H1 (cell line): ENCODE results near the gene RIMBP2. TPM values are rescaled to one million over a fixed set of nuclear protein-coding genes. Genes with fewer than 3 reads are reported as not detected.

Experiments
- BACH1 ChIP-seq: IDR thresholded peaks from 2 replicates; pipeline ENCODE4 v1.6.1; 2012; ENCODE audit warnings: low read length, improper control_type of control experiment
- CTCF ChIP-seq, 3 experiments: IDR thresholded peaks; 1 replicate in 2 of 3; 2 replicates in 1 of 3; pipeline versions ENCODE4 v1.5.1 to v1.6.1; 2011; ENCODE audit warnings: low read length in 3 of 3, mild to moderate bottlenecking in 3 of 3, inconsistent platforms in 2 of 3, low read depth in 1 of 3, moderate library complexity in 1 of 3; ENCODE audit not compliant: insufficient read depth in 1 of 3; ENCODE audit errors: control extremely low read depth in 1 of 3
- KDM4A ChIP-seq: IDR thresholded peaks from one replicate; pipeline ENCODE4 v1.7.1; 2012; ENCODE audit warnings: low read depth, mild to moderate bottlenecking, moderate library complexity, low read length, inconsistent platforms; ENCODE audit not compliant: severe bottlenecking
- POU5F1 ChIP-seq: IDR thresholded peaks from 2 replicates; pipeline ENCODE4 v1.6.1; 2011; ENCODE audit warnings: low read depth, mild to moderate bottlenecking, low read length, moderate library complexity
- SP4 ChIP-seq: IDR thresholded peaks from 2 replicates; pipeline ENCODE4 v1.6.1; 2012; ENCODE audit warnings: low read length, inconsistent platforms
- YY1 ChIP-seq: IDR thresholded peaks from 2 replicates; pipeline ENCODE4 v1.6.1; 2011; ENCODE audit warnings: low read depth, mild to moderate bottlenecking, low read length
- polyA plus RNA-seq, 7 experiments: library from polyadenylated mRNA; depleted of rRNA in 3 of 7; stranded (reverse) in 5 of 7; unstranded in 2 of 7; fragments of >200 nt in 5 of 7; fragments of 200-250 nt in 2 of 7; gene quantifications; 1 replicate in 5 of 7; 2 replicates in 1 of 7; 4 replicates in 1 of 7; pipeline versions ENCODE4 v1.2.1 to v1.2.3, GENCODE V29; 2011 to 2013; ENCODE audit warnings: missing spikeins in 2 of 7, mixed read lengths in 2 of 7
- total RNA-seq: library from RNA; stranded (reverse); fragmentation: NEBNext Ultra II Directional; extraction: Animal tissue kit (Norgen Biotek cat#: 25700); gene quantifications from 2 replicates; pipeline ENCODE4 v1.2.1, GENCODE V29; 2021
- TF ChIP-seq, protein P1 (sequence below): fragments of 300-600 bp; sonication (generic); IDR thresholded peaks from 2 replicates; pipeline ENCODE4 v1.7.1; 2012; ENCODE audit warnings: low read length, moderate library complexity, mild to moderate bottlenecking, inconsistent platforms; ENCODE audit not compliant: insufficient replicate concordance

RIMBP2 gene
- total and polyA plus RNA-seq, 2 of the 8 experiments (the other 6 are each of a cell fraction or from before 2014, with no cell fraction given), result 0.18 to 0.65 TPM

DNA sequence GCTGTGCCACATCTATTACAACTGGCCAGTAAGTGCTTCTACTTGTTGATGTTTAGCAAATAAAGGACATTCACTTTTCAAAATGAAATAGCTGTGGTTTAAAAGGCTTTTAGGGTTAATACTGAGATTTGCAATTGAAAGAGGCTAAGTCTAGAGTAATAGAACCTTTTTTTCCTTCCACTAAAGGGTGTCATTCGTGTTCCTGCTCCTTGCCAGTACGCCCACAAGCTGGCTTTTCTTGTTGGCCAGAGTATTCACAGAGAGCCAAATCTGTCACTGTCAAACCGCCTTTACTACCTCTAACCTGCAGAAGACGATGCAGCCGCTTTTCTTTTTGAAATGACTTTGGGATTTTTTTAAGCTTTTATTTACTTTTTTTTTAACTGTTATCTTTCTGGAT lies 344.8 kb downstream of the RIMBP2 start (continued):
- TF ChIP-seq, protein P1, sequence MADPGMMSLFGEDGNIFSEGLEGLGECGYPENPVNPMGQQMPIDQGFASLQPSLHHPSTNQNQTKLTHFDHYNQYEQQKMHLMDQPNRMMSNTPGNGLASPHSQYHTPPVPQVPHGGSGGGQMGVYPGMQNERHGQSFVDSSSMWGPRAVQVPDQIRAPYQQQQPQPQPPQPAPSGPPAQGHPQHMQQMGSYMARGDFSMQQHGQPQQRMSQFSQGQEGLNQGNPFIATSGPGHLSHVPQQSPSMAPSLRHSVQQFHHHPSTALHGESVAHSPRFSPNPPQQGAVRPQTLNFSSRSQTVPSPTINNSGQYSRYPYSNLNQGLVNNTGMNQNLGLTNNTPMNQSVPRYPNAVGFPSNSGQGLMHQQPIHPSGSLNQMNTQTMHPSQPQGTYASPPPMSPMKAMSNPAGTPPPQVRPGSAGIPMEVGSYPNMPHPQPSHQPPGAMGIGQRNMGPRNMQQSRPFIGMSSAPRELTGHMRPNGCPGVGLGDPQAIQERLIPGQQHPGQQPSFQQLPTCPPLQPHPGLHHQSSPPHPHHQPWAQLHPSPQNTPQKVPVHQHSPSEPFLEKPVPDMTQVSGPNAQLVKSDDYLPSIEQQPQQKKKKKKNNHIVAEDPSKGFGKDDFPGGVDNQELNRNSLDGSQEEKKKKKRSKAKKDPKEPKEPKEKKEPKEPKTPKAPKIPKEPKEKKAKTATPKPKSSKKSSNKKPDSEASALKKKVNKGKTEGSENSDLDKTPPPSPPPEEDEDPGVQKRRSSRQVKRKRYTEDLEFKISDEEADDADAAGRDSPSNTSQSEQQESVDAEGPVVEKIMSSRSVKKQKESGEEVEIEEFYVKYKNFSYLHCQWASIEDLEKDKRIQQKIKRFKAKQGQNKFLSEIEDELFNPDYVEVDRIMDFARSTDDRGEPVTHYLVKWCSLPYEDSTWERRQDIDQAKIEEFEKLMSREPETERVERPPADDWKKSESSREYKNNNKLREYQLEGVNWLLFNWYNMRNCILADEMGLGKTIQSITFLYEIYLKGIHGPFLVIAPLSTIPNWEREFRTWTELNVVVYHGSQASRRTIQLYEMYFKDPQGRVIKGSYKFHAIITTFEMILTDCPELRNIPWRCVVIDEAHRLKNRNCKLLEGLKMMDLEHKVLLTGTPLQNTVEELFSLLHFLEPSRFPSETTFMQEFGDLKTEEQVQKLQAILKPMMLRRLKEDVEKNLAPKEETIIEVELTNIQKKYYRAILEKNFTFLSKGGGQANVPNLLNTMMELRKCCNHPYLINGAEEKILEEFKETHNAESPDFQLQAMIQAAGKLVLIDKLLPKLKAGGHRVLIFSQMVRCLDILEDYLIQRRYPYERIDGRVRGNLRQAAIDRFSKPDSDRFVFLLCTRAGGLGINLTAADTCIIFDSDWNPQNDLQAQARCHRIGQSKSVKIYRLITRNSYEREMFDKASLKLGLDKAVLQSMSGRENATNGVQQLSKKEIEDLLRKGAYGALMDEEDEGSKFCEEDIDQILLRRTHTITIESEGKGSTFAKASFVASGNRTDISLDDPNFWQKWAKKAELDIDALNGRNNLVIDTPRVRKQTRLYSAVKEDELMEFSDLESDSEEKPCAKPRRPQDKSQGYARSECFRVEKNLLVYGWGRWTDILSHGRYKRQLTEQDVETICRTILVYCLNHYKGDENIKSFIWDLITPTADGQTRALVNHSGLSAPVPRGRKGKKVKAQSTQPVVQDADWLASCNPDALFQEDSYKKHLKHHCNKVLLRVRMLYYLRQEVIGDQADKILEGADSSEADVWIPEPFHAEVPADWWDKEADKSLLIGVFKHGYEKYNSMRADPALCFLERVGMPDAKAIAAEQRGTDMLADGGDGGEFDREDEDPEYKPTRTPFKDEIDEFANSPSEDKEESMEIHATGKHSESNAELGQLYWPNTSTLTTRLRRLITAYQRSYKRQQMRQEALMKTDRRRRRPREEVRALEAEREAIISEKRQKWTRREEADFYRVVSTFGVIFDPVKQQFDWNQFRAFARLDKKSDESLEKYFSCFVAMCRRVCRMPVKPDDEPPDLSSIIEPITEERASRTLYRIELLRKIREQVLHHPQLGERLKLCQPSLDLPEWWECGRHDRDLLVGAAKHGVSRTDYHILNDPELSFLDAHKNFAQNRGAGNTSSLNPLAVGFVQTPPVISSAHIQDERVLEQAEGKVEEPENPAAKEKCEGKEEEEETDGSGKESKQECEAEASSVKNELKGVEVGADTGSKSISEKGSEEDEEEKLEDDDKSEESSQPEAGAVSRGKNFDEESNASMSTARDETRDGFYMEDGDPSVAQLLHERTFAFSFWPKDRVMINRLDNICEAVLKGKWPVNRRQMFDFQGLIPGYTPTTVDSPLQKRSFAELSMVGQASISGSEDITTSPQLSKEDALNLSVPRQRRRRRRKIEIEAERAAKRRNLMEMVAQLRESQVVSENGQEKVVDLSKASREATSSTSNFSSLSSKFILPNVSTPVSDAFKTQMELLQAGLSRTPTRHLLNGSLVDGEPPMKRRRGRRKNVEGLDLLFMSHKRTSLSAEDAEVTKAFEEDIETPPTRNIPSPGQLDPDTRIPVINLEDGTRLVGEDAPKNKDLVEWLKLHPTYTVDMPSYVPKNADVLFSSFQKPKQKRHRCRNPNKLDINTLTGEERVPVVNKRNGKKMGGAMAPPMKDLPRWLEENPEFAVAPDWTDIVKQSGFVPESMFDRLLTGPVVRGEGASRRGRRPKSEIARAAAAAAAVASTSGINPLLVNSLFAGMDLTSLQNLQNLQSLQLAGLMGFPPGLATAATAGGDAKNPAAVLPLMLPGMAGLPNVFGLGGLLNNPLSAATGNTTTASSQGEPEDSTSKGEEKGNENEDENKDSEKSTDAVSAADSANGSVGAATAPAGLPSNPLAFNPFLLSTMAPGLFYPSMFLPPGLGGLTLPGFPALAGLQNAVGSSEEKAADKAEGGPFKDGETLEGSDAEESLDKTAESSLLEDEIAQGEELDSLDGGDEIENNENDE, result no peak
- TF ChIP-seq YY1 (no peak), CTCF (IDR thresholded peaks at IDR 0.05; ENCODE audit: control extremely low read depth in 1 of 3, insufficient read depth in 1 of 3, low read depth in 1 of 3, low read length in 3 of 3) (no peak), BACH1 (no peak), POU5F1 (no peak), KDM4A (no peak), SP4 (no peak)
- TF ChIP-seq, all 59 proteins: peak for 0
